ENCODE results near the gene DLG1.

The DLG1 gene

DNA sequence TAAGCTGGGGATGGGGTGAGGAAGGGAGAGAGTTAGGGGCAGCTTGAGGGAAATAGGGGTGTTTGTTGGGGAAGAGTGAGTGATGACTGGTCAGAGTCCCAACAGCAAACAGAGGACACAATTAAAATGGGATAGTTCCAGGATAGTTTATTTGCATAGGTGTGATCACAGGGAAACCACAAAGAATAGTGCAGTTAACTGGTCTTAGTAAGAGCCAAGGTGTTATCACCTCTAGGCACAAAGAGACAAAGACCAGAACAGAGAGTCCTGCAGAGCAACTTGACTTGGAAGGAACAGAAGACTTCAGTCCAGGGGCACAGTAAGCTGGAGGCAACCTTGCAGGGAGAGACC is 42.1 kb upstream of the DLG1 start:
- TF ChIP-seq, protein P1, sequence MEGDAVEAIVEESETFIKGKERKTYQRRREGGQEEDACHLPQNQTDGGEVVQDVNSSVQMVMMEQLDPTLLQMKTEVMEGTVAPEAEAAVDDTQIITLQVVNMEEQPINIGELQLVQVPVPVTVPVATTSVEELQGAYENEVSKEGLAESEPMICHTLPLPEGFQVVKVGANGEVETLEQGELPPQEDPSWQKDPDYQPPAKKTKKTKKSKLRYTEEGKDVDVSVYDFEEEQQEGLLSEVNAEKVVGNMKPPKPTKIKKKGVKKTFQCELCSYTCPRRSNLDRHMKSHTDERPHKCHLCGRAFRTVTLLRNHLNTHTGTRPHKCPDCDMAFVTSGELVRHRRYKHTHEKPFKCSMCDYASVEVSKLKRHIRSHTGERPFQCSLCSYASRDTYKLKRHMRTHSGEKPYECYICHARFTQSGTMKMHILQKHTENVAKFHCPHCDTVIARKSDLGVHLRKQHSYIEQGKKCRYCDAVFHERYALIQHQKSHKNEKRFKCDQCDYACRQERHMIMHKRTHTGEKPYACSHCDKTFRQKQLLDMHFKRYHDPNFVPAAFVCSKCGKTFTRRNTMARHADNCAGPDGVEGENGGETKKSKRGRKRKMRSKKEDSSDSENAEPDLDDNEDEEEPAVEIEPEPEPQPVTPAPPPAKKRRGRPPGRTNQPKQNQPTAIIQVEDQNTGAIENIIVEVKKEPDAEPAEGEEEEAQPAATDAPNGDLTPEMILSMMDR (IDR thresholded peaks at IDR 0.05; ENCODE audit: control extremely low read depth, extremely low read depth, low read depth, missing control alignments) = no peak
- ChIA-PET POLR2A (no interaction called here), CTCF (no interaction called here)
- no peak for DNase-seq (ENCODE audit: extremely low spot score)

DNA sequence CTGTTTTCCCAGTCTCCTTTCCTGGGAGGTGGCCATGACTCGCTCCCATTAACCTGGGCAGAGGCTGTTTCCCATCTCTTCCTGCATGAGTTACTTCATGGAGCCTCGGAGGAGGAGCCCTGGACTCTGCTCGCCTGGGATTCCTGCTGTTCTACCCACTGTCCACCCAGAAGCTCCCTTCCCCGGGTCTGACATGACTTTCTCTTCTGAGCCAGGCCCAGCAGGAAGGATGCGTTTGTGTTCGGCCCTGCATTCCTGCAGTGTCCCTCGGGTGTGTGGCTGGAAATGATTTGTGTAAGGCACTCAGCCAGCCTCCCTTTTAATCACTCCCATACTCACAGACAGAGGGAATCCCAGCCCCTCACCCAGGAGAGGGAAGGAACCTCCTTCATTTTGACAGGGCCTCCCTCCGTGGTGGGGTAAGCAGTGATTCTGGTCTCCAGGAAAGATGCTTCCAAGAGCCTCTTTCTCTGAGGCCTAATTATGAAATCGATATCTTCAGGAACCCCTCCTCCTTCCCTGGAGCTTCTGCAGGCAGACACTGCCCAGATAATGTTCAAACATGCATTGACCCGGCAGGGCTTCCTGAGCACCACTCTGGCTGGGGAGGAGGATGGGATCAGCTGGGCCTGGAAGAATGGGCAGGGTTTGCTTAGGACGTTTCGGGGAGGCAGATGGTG is 41.6 kb upstream of the DLG1 start:
- CTCF ChIA-PET = no interaction called here
- POLR2A ChIA-PET = no interaction called here
- DNase-seq (ENCODE audit: extremely low spot score) = no peak
- TF ChIP-seq, protein P1 (IDR thresholded peaks at IDR 0.05; ENCODE audit: control extremely low read depth, extremely low read depth, low read depth, missing control alignments) = no peak

DNA sequence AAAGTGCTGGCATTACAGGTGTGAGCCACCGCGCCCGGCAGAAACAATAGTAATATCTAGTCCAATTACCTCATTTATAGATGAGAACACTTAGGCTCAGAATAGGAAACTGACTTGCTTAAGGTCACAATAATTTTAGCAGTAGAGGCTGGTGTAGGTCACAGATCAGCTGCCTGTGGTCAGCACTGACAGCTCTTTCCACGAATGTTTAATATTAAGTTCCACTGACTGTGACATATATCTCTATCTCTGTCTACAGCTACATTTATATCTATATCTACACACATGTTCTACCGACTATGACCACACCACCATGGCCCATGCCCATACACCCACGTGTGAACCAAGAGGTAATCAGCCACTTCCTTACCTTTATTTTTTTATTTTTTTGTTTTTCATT is 40.2 kb upstream of the DLG1 start:
- TF ChIP-seq, protein P1 (IDR thresholded peaks at IDR 0.05; ENCODE audit: control extremely low read depth, extremely low read depth, low read depth, missing control alignments) = no peak
- POLR2A ChIA-PET = no interaction called here
- no peak for DNase-seq (ENCODE audit: extremely low spot score)
- CTCF ChIA-PET = interaction anchor here (1.2 kb wide), 1 partner anchor 15 kb away, joined by 3 read pairs; no protein-coding TSS in a partner anchor

DNA sequence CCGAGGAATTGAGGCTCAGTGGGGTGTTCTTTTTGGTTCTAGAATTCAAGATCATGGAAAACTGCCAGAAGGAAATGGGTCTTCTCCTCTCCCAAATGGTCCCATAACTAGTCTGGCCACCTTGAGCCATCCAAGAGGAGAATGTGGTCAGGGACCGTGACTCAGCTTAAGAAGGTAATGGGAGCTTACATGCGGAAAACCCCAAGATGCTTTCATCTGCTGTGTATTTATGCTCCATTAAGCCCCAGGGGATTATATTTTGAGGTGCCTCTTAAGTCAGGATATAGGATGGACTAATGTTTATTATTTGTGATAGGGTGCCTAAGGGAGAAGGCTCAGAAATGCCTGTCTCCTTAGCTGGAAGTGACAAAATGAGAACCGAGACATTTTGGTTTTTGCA is 39.2 kb upstream of the DLG1 start:
- ChIA-PET POLR2A (no interaction called here), CTCF (interaction anchor here (1.0 to 1.4 kb wide), 3 partner anchors 13 to 27 kb away, joined by 3 read pairs; no protein-coding TSS in a partner anchor)
- TF ChIP-seq, protein P1 (IDR thresholded peaks at IDR 0.05; ENCODE audit: control extremely low read depth, extremely low read depth, low read depth, missing control alignments) = no peak
- no peak for DNase-seq (ENCODE audit: extremely low spot score)

DNA sequence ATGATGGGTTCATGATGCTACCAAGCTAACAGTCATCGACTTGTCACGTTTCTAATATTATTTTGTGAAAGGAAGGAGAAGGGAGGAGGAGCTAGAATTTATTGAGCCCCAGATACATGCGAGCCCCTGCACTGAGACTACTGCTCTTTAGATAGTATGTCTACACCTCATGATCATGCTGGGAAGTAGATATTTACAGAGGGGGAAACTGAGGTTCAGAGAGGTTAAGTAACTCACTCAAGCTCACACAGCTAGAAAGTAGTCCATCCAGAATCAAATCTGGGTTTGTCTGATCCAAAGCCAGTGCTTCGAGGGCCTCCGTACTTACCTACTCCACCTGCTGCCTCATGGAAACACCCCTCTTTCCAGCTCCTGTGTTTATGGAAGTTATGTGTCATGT is 38.8 kb upstream of the DLG1 start:
- DNase-seq (ENCODE audit: extremely low spot score) = no peak
- POLR2A ChIA-PET = no interaction called here
- TF ChIP-seq, protein P1 (IDR thresholded peaks at IDR 0.05; ENCODE audit: control extremely low read depth, extremely low read depth, low read depth, missing control alignments) = no peak
- CTCF ChIA-PET = interaction anchor here (1.0 to 1.4 kb wide), 2 partner anchors 13 to 27 kb away, joined by 3 read pairs; no protein-coding TSS in a partner anchor

DNA sequence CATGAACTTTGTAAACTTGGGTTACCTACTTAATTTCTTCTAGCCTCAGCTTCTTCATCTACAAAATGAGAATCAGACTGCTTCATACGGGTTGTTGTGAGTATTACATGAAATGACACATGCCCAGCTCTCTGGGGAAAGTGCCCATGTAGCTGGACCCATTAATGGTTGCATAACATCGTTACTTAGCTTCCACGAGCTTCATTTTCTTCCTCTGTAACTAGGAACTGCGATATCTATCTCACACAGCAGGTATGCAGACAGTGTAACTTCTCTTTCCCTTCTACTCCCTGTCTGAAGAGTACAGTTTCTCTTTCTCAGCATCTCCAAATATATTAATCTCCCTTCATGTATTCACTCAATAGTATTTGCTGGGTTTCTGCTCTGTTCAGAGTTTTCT is 37.9 kb upstream of the DLG1 start:
- ChIA-PET POLR2A (no interaction called here), CTCF (interaction anchor here (0.8 kb wide), 1 partner anchor 9 kb away, joined by 3 read pairs; no protein-coding TSS in a partner anchor)
- TF ChIP-seq, protein P1 (IDR thresholded peaks at IDR 0.05; ENCODE audit: control extremely low read depth, extremely low read depth, low read depth, missing control alignments) = no peak
- no peak for DNase-seq (ENCODE audit: extremely low spot score)

All from GM10248 (cell line).